Body of pancreas (tissue), 4 donors: ENCODE data around the gene HIBADH. TPM values are rescaled to one million over a fixed set of nuclear protein-coding genes. Genes with fewer than 3 reads are reported as not detected.

Experiments used
- ATAC-seq: fragments of 150-250 bp; one replicate; pipeline ENCODE4 v1.9.1; 2016
- DNase-seq, 4 donors: peaks; one replicate each; pipeline ENCODE4 v3.0.0-alpha.2; 2019
- H3K27ac ChIP-seq, 4 donors: fragments of 200-600 bp; sonication (generic); 1 replicate in 3 of 4; 2 replicates in 1 of 4; pipeline versions ENCODE4 v1.5.1 to v1.6.1; 2016 to 2019; ENCODE audit warnings: mild to moderate bottlenecking in 1 of 4, mixed read lengths in 1 of 4, moderate library complexity in 1 of 4
- H3K27me3 ChIP-seq, 2 donors: fragments of 200-600 bp; sonication (generic); one replicate each; pipeline ENCODE4 v1.6.0; 2016; ENCODE audit warnings: mild to moderate bottlenecking in 1 of 2
- H3K36me3 ChIP-seq, 2 donors: fragments of 200-600 bp; sonication (generic); replicated peaks in 1 of 2; 2 replicates each; pipeline ENCODE4 v1.5.1; 2016; ENCODE audit warnings: low read depth in 2 of 2; ENCODE audit not compliant: insufficient read depth in 1 of 2
- H3K4me1 ChIP-seq: fragments of 200-600 bp; sonication (generic); one replicate; pipeline ENCODE4 v1.6.0; 2016
- H3K4me3 ChIP-seq, 2 donors: fragments of 200-600 bp; sonication (generic); 1 replicate in 1 of 2; 2 replicates in 1 of 2; pipeline ENCODE4 v1.5.1; 2016 to 2019
- H3K9me3 ChIP-seq, 3 donors: fragments of 200-600 bp; sonication (generic); 1 replicate in 2 of 3; 2 replicates in 1 of 3; pipeline ENCODE4 v1.5.1; 2016
- POLR2A ChIP-seq, 3 donors: fragments of 450-650 bp; IDR thresholded peaks; one replicate each; pipeline ENCODE4 v1.6.1; 2016; ENCODE audit warnings: antibody characterized with exemption in 3 of 3, mild to moderate bottlenecking in 2 of 3
- WGBS, 2 donors: methylation state at CpG; one replicate each; pipeline ENCODE4 v1.1.5; 2017; 5-methylcytosine and 5-hydroxymethylcytosine counted together
- intact Hi-C: fragments of 100-400 bp; cut with DNase I; formaldehyde crosslinking; loops from one replicate; pipeline ENCODE4 v1.15.1; 2023
- total RNA-seq, 2 donors: library from RNA; depleted of rRNA; stranded (reverse); fragments of >200 nt; gene quantifications; one replicate each; pipeline ENCODE4 v1.1.0, GENCODE V29; 2016
- TF ChIP-seq, protein P1 (sequence below), 7 experiments: fragments of 450-650 bp in 4 of 7; fragments of 200-600 bp in 3 of 7; sonication (generic) in 3 of 7; IDR thresholded peaks; one replicate each; pipeline ENCODE4 v1.5.1; 2016 to 2019; ENCODE audit warnings: antibody characterized with exemption in 7 of 7

Gene HIBADH
- total RNA-seq, 2 donors from 2014 or later, result 22.1 to 31.0 TPM

DNA sequence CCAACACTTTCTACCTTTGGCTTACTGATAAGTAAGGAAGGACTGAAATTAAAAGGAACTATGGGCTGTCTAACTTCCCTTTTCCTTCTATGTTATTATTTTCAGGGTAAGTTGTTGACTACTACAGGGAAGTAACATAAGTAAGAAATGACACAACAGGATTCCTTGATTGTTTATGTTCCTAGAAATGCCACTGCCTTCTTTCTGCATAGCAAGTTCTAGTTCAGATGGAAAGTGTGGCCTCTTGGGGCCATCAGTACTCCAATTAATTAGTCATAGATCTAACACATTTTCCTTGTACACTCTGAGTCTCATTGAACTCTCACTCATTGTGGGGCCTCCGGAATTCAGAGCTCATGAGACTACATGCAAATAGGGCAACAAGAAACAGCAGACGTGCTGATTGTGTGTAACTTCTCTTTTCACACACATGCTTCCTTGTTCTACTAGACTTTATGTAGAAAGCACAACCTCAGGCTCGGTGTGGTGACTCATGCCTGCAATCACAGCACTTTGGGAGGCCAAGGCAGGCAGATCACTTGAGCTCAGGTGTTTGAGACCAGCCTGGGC, 35.3 kb upstream of the HIBADH start:
- peak overlapping the region in 1 of 4 donors; percentile 20 for H3K27ac ChIP-seq
- intact Hi-C loops, result no loop called here
- H3K9me3 ChIP-seq, result no peaks in the 10 kb centered on the region
- H3K4me3 ChIP-seq, result no peak overlapping the region
- TF ChIP-seq POLR2A (IDR thresholded peaks at IDR 0.05), result no peak
- TF ChIP-seq, protein P1, sequence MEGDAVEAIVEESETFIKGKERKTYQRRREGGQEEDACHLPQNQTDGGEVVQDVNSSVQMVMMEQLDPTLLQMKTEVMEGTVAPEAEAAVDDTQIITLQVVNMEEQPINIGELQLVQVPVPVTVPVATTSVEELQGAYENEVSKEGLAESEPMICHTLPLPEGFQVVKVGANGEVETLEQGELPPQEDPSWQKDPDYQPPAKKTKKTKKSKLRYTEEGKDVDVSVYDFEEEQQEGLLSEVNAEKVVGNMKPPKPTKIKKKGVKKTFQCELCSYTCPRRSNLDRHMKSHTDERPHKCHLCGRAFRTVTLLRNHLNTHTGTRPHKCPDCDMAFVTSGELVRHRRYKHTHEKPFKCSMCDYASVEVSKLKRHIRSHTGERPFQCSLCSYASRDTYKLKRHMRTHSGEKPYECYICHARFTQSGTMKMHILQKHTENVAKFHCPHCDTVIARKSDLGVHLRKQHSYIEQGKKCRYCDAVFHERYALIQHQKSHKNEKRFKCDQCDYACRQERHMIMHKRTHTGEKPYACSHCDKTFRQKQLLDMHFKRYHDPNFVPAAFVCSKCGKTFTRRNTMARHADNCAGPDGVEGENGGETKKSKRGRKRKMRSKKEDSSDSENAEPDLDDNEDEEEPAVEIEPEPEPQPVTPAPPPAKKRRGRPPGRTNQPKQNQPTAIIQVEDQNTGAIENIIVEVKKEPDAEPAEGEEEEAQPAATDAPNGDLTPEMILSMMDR (IDR thresholded peaks at IDR 0.05), result no peak
- no peaks in the 10 kb centered on the region for H3K4me1 ChIP-seq
- H3K27me3 ChIP-seq, result no peaks in the 10 kb centered on the region
- ATAC-seq, result no peak
- no peaks in the 10 kb centered on the region for H3K36me3 ChIP-seq
- 84 to 90% methylated on average over 3 of the region's 3 CpGs for WGBS, 2 donors
- peak in 3 of 4 donors; percentile 10 to 62 (median 17) for DNase-seq

DNA sequence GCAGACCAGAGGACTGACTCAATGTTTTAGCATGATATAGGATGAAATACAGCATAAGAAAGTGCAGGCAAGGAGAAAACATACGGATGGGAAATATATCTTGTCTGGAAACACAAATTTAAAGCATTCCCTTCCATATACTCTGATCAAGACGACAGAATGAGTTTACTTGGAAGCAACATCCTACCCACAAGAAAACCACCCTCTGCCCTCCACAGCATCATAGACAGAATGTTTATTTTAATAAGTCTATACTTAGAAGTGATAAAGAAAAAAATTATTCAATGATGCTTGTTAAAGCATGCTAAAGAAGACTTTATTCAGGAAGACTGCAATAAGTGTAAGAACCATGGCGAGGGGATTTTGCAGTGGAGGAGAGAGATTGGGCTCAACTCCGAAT, 32.4 kb upstream of the HIBADH start:
- Histone ChIP-seq H3K4me3 (no peak overlapping the region), H3K36me3 (no peaks in the 10 kb centered on the region), H3K27me3 (no peaks in the 10 kb centered on the region), H3K4me1 (no peaks in the 10 kb centered on the region), H3K9me3 (no peaks in the 10 kb centered on the region), H3K27ac (no peak overlapping the region)
- 79 to 80% methylated on average over 4 of the region's 4 CpGs for WGBS, 2 donors
- intact Hi-C loops, result no loop called here
- TF ChIP-seq POLR2A (IDR thresholded peaks at IDR 0.05), result no peak
- TF ChIP-seq, protein P1 (IDR thresholded peaks at IDR 0.05), result no peak
- no peak for DNase-seq
- no peak for ATAC-seq

DNA sequence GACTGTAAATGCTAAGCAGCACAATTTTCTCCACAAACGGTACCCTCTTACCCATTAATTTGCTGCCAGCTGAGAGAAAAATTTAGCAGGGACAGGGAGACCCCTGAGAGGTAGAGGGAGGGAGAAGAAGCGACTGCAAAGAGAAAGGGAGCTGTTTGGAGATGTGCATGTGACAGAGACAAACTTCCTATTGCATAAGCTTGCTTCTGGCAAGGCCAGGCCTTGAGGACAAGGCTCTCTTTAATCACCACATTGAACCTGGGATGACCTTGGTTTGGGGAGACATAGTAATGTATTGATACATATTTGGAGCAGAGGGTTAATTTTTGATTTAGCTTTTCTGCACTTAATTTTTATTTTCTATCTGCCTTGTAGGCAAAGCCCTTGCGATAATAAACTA, 31.1 kb upstream of the HIBADH start:
- Histone ChIP-seq H3K9me3 (no peaks in the 10 kb centered on the region), H3K27ac (no peak overlapping the region), H3K4me1 (no peaks in the 10 kb centered on the region), H3K4me3 (no peak overlapping the region), H3K27me3 (no peaks in the 10 kb centered on the region), H3K36me3 (no peaks in the 10 kb centered on the region)
- intact Hi-C loops, result no loop called here
- 72 to 73% methylated on average over 3 of the region's 3 CpGs for WGBS, 2 donors
- DNase-seq (peak in 1 of 4 donors; percentile 16), ATAC-seq (no peak)
- TF ChIP-seq POLR2A (IDR thresholded peaks at IDR 0.05), result no peak
- TF ChIP-seq, protein P1 (IDR thresholded peaks at IDR 0.05), result no peak

DNA sequence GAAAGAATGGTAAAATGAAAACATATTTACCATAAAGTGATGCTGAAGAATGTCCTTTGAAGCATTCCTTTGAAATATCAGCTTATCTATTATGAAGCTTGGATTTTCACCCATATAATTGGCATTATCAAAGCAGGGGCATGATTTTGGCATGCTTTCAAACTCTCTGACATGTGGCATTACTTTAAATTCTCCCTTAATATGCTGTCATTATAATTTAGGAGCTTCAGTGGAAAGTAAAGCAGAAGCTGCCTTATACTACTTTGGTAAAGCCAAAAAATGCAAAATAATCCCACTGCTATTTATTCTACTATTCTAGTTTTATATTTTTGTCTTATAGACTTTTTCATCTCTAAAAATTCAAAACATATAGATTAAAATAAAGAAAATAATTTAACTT, 28.0 kb upstream of the HIBADH start:
- Histone ChIP-seq H3K4me3 (no peak overlapping the region), H3K36me3 (no peaks in the 10 kb centered on the region), H3K27ac (no peak overlapping the region), H3K27me3 (no peaks in the 10 kb centered on the region), H3K4me1 (no peaks in the 10 kb centered on the region), H3K9me3 (no peaks in the 10 kb centered on the region)
- intact Hi-C loops, result no loop called here
- DNase-seq (no peak), ATAC-seq (no peak)
- TF ChIP-seq, protein P1 (IDR thresholded peaks at IDR 0.05), result no peak
- TF ChIP-seq POLR2A (IDR thresholded peaks at IDR 0.05), result no peak

DNA sequence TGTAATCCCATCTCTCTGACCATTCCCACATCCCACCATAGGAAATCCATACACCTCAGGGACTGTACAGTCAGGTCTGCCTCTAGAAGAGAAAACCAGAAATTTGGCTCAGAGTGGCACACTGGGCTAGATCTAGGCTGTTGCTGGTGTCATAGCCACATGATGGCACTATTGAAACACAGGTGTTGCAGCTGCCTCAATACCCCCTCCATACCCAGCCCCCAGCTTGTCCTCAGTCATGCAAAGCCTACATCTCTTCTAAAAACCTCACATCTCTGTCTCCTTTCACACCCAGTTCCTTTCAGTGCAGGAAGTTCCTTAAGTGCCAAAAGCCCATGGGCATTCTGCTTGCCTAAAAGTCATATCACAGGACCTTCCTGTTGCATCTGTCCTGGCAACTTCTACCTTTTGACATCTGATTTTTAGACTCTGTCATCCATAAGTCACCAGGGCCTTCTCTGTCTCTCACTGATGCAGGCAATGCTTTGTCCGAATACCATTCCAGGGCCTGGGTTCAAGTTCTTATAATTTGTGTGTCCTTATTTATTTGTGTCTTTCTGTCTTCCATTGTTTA, 27.0 kb upstream of the HIBADH start:
- 74 to 81% methylated on average over 1 of the region's 1 CpG for WGBS, 2 donors
- ATAC-seq (no peak), DNase-seq (peak; percentile 18 to 26 (median 22))
- Histone ChIP-seq H3K4me1 (no peaks in the 10 kb centered on the region), H3K36me3 (no peaks in the 10 kb centered on the region), H3K4me3 (no peak overlapping the region), H3K27ac (no peak overlapping the region), H3K27me3 (no peaks in the 10 kb centered on the region), H3K9me3 (no peaks in the 10 kb centered on the region)
- TF ChIP-seq, protein P1 (IDR thresholded peaks at IDR 0.05), result peak in 5 of 7 experiments; percentile 9 to 49 (median 41)
- TF ChIP-seq POLR2A (IDR thresholded peaks at IDR 0.05), result no peak
- intact Hi-C loops, result no loop called here
